ENCODE data around the gene TIMM23.
A peak's percentile ranks its signal among the peaks of the same experiment; 100 is the strongest.
"Not testable (repeated sequence)": the region's sequence is repeated elsewhere in the genome, so short reads cannot be mapped to it uniquely, and the experiment has no call there.

The TIMM23 gene

GRCh38 chr10:45997557-45997956 is 25.3 kb downstream of the TIMM23 start:
- no peak for DNase-seq (ENCODE audit: low spot score)

- no peak for DNase-seq (ENCODE audit: low spot score)
These were observed 25.9 kb downstream of the TIMM23 start for GRCh38 chr10:45997994-45998763.

DNA sequence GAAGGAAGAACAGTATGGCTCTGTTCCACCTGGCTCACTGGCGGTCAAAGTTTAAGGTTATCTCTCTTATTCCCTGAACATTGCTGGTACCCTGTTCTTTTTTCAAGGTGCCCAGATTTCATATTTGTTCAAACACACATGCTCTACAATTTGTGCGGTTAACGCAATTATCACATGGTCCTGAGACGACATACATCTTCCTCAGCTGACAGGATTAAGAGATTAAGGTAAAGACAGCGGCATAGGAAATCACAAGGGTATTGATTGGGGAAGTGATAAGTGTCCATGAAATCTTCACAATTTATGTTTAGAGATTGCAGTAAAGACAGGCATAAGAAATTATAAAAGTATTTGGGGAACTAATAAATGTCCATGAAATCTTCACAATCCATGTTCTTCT is 27.7 kb downstream of the TIMM23 start:
- not testable (repeated sequence) for DNase-seq (ENCODE audit: low spot score)

DNA sequence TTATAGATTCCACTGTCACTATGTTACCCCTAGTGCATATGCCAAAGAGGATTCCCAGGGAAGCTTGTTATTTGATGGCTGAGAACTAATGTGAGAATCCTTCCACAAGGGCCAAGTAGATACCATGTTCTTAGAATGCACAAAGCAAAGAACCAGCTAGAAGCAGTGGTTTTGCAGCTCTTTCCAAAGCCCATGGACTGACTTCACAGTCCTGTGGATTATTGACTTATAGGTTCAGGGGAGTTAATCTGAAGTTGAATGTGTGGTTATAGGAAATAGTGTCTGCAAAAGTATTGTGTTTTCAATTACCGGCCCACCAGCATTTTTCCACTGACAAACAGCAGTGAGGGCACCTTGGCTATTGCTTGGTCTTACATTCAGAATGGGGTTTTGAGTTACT is 28.2 kb downstream of the TIMM23 start:
- DNase-seq (ENCODE audit: low spot score), result no peak

- no peak for DNase-seq (ENCODE audit: low spot score)
These were observed 29.0 kb downstream of the TIMM23 start for GRCh38 chr10:46001187-46001756.

DNA sequence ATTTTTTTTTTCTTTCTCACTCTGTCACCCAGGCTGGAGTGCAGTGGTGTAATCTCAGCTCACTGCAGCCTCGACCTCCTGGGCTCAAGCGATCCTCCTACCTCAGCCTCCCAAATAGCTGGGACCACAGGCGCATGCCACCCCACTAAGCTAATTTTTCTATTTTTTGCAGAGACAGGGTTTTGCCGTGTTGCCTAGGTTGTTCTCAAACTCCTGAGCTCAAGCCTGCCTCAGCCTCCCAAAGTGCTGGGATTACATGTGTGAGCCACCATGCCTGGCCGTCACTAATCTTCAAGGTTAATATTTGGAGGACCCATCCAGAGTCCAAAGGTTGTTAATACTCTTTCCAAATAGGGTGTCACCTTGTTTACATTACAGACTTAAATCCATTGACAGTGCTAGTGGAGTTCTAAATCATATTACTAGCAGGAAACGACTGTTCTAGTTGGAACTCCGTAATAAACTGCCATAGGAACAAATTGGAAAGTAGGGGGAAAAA is 29.9 kb downstream of the TIMM23 start:
- not testable (repeated sequence) for DNase-seq (ENCODE audit: low spot score)

DNA sequence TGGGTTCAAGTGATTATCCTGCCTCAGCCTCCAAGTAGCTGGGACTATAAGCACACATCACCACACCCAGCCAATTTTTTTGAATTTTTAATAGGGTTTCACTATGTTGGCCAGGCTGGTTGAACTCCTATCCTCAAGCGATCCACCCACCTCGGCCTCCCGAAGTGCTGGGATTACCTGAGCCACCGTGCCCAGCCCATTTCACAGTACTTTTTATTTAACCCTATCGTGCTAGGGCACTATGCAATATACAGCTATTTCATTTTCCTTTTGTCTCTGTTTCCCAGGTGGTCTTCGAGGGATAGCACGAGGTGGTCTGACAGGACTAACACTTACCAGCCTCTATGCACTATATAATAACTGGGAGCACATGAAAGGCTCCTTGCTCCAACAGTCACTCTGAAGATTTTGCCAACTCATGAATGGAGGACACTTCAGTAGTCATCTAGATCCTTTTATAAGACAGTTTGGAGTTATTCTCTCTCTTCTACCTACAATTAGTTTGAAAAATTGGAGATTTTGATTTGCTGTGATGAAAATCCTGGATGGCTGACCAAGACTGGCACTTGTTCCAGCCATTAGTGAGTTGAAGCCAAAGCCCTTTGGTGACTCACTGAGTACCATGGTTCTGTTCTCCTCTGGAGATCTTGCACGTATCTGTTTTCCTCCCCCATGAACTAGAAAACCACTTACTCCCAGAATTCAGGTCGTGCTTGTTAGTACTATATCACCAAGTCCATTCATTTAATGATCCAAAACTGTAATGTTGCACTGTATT is 30.8 kb downstream of the TIMM23 start:
- DNase-seq (ENCODE audit: low spot score), result no peak

DNA sequence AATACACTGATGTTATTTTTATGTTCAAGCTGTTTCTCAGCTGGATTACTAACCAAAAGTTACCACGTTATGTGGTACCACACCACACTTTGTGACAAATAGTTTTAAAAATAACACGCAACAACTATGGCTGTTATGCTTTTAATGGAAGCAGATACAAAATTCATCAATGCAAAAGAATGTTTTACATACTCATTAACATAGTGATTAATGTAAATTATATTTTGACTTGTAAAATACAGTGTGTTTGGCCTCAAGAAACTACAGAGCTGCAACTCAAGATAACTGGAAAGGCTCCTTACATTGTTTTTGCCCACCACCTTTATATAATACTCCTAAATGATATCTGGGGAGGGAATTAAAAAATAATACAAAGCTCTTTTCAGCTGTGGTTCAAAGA is 32.7 kb downstream of the TIMM23 start:
- DNase-seq (ENCODE audit: low spot score), result no peak

- DNase-seq (ENCODE audit: low spot score), result no peak
These were observed 33.1 kb downstream of the TIMM23 start for GRCh38 chr10:46005383-46005782.

DNA sequence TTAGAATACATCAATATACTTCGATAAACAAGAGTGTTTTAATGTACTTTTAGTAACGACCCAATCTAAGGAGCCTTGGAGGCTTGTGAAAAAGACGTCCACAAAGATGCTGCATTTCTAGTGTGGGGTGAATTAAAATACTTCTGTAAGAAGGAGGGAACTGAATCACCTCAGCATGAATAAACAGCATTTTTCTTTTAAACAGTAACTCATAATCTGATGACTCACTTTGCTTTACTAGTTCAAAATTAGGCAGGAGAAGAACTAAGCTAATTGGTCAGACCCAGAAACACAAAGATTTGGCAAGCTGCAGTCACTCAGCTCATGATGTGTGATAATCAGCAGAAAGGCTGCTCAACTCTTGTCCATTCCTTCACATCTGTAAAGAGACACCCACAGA is 33.9 kb downstream of the TIMM23 start:
- no peak for DNase-seq (ENCODE audit: low spot score)

DNA sequence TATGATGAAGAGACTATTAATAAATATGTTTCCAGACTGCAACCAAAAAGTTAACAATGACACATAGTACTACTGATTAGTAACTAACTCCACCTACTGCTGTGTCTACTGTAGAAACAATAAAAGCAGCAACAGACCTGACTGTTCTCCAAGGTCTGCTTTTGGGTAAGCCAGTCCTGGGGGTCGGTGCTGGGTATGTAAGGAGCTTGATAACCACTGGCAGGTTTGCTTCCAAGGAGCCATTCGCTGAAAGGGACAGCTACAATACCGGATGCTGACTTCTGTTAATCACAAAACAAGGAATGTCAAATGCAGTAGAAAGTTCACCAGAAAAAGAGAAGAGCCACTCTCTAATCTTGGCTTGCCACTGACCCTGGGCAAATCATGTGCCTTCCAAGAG is 40.5 kb downstream of the TIMM23 start:
- DNase-seq (ENCODE audit: low spot score), result no peak

- DNase-seq (ENCODE audit: low spot score), result no peak
These were observed 41.9 kb downstream of the TIMM23 start for GRCh38 chr10:46014206-46014605.

- no peak for DNase-seq (ENCODE audit: low spot score)
These were observed 42.6 kb downstream of the TIMM23 start for GRCh38 chr10:46014683-46015405.

- DNase-seq (ENCODE audit: low spot score), result no peak
These were observed 43.9 kb downstream of the TIMM23 start for GRCh38 chr10:46016190-46016589.

DNA sequence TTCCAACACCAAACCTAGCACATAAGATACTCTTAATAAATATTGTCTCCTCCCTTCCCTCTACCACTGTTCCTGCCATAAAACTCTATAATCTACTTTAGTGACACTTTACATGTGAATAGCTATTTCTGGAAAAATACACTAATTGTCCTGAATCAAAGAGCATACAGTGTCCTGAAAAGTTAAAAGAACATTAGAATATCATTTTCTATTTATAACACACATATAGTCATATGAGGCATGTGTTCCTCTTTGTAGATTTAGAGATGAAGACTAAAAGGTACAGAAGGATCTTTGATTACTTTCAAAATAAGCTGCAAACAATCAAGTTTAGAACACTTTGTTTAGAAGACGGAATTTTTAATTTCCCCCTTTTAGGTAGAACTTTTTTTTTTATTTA is 44.5 kb downstream of the TIMM23 start:
- no peak for DNase-seq (ENCODE audit: low spot score)

DNA sequence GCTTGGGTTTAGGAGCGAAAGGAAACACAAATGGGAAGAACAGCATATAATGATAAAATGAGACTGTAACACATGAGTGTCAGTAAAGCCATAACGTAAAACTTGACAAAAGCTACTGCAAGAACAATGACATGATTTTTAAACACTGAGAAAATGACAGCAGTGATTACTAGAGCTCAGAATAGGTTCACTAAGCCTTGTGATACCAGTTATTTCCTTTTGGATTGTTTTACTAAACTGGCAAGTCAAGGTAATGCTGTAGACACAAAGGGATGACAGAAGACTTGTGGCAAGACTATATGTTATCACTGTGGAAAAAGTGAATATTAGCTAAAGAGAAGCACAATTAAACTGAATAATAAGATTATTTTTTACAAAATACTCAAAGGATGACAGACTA is 45.4 kb downstream of the TIMM23 start:
- DNase-seq (ENCODE audit: low spot score), result no peak

- peak; percentile 25 for DNase-seq (ENCODE audit: low spot score)
These were observed 46.3 kb downstream of the TIMM23 start for GRCh38 chr10:46018453-46019176.

- DNase-seq (ENCODE audit: low spot score), result no peak
These were observed 46.9 kb downstream of the TIMM23 start for GRCh38 chr10:46019177-46019528.

- peak; percentile 70 for DNase-seq (ENCODE audit: low spot score)
These were observed 47.5 kb downstream of the TIMM23 start for GRCh38 chr10:46019569-46020343.

DNA sequence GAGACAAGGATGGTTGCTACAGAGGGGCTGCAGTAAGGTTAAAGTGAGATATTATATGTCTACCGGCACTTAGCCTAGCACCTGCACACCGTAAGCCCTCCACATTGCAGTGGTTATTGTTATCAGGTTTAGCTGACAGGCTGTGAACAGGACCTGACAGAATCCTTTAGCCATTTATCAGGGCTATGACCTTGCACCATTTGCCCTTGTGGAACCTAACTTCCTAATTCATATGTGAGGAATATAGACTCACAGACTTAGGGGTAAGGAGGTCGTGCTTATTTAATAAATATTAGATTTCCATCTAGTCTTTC is 48.0 kb downstream of the TIMM23 start:
- DNase-seq (ENCODE audit: low spot score), result no peak

All from Ammon's horn (tissue), 1 donor.